ENCODE measurements around the gene CCDC137.

CCDC137 gene

GRCh38 chr17:81716674-81716996, 50.1 kb downstream of the CCDC137 start:
- no peak for DNase-seq (ENCODE audit: low read depth)

GRCh38 chr17:81717049-81717765, 50.7 kb downstream of the CCDC137 start:
- no peak for DNase-seq (ENCODE audit: low read depth)

GRCh38 chr17:81717766-81718089, 51.2 kb downstream of the CCDC137 start:
- DNase-seq (ENCODE audit: low read depth), result no peak

- no peak for DNase-seq (ENCODE audit: low read depth)
Measured at GRCh38 chr17:81719410-81720266, 53.1 kb downstream of the CCDC137 start.

GRCh38 chr17:81720267-81721071, 53.9 kb downstream of the CCDC137 start:
- DNase-seq (ENCODE audit: low read depth), result no peak

- no peak for DNase-seq (ENCODE audit: low read depth)
Measured at GRCh38 chr17:81722184-81723120, 55.9 kb downstream of the CCDC137 start.
